Renal pelvis (tissue), 12 donors: ENCODE results near the gene ST6GAL2. TPM values are rescaled to one million over a fixed set of nuclear protein-coding genes. Genes with fewer than 3 reads are reported as not detected.

Experiments used
- DNase-seq: peaks from one replicate; pipeline ENCODE4 v3.0.0-alpha.2; 2013
- long read RNA-seq, 16 experiments: transcript quantifications; one replicate each; lab custom pipeline, GENCODE V29; 2026
- polyA plus RNA-seq, 3 donors: library from polyadenylated mRNA; unstranded; fragments of 120-200 nt; gene quantifications; one replicate each; pipeline ENCODE4 v1.2.1, GENCODE V29; 2013; ENCODE audit not compliant: insufficient read length in 3 of 3

Gene ST6GAL2
- polyA plus RNA-seq: 10 to 100 TPM; 11.5 to 18.7 (median 14.6) TPM
- long read RNA-seq, donor 1: 0 reads
- long read RNA-seq, donor 2: 0 reads
- long read RNA-seq, donor 3: 0 reads
- long read RNA-seq, donor 4: 0 reads
- long read RNA-seq, donor 5, full-length matches to known transcripts: 1 of 1 reads
- long read RNA-seq, donor 5, partial matches to known transcripts: 0 of 1 reads
- long read RNA-seq, donor 5, other reads (novel, unspliced or antisense): 0 of 1 reads
- long read RNA-seq, donor 6, full-length matches to known transcripts: 1 of 1 reads
- long read RNA-seq, donor 6, partial matches to known transcripts: 0 of 1 reads
- long read RNA-seq, donor 6, other reads (novel, unspliced or antisense): 0 of 1 reads
- long read RNA-seq, donor 7: 0 reads
- long read RNA-seq, donor 8, full-length matches to known transcripts: 3 of 3 reads
- long read RNA-seq, donor 8, partial matches to known transcripts: 0 of 3 reads
- long read RNA-seq, donor 8, other reads (novel, unspliced or antisense): 0 of 3 reads
- long read RNA-seq, donor 9, full-length matches to known transcripts: 1 of 1 reads
- long read RNA-seq, donor 9, partial matches to known transcripts: 0 of 1 reads
- long read RNA-seq, donor 9, other reads (novel, unspliced or antisense): 0 of 1 reads
- long read RNA-seq, donor 10, full-length matches to known transcripts: 1 of 1 reads
- long read RNA-seq, donor 10, partial matches to known transcripts: 0 of 1 reads
- long read RNA-seq, donor 10, other reads (novel, unspliced or antisense): 0 of 1 reads
- long read RNA-seq, donor 11: 0 reads
- long read RNA-seq, donor 12, full-length matches to known transcripts: 1 of 1 reads
- long read RNA-seq, donor 12, partial matches to known transcripts: 0 of 1 reads
- long read RNA-seq, donor 12, other reads (novel, unspliced or antisense): 0 of 1 reads
- long read RNA-seq, donor 13: 0 reads
- long read RNA-seq, donor 14: 0 reads
- long read RNA-seq, donor 15, full-length matches to known transcripts: 2 of 2 reads
- long read RNA-seq, donor 15, partial matches to known transcripts: 0 of 2 reads
- long read RNA-seq, donor 15, other reads (novel, unspliced or antisense): 0 of 2 reads
- long read RNA-seq, donor 16, full-length matches to known transcripts: 1 of 1 reads
- long read RNA-seq, donor 16, partial matches to known transcripts: 0 of 1 reads
- long read RNA-seq, donor 16, other reads (novel, unspliced or antisense): 0 of 1 reads

GRCh38 chr2:106885971-106886915, at the start of gene ST6GAL2:
TSS of gene ST6GAL2 (minus strand) at chr2:106886167. CDS start at chr2:106843977, 42,190 bp downstream.
- peak; percentile 43 for DNase-seq

GRCh38 chr2:106932644-106933043, 46.7 kb upstream of the ST6GAL2 start:
- no peak for DNase-seq

- no peak for DNase-seq
Observed at GRCh38 chr2:106931717-106932335, 45.9 kb upstream of the ST6GAL2 start.

- DNase-seq: no peak
Observed at GRCh38 chr2:106921451-106921850, 35.5 kb upstream of the ST6GAL2 start.

- no peak for DNase-seq
Observed at GRCh38 chr2:106919012-106919411, 33.0 kb upstream of the ST6GAL2 start.

GRCh38 chr2:106904242-106904641, 18.3 kb upstream of the ST6GAL2 start:
- no peak for DNase-seq

- DNase-seq: no peak
Observed at GRCh38 chr2:106899786-106900530, 14.0 kb upstream of the ST6GAL2 start.

- no peak for DNase-seq
Observed at GRCh38 chr2:106894545-106894944, 8.6 kb upstream of the ST6GAL2 start.

- no peak for DNase-seq
Observed at GRCh38 chr2:106892048-106892447, 6.1 kb upstream of the ST6GAL2 start.

- DNase-seq: no peak
Observed at GRCh38 chr2:106890606-106891005, 4.6 kb upstream of the ST6GAL2 start.

GRCh38 chr2:106886916-106887758, 1.2 kb upstream of the ST6GAL2 start:
- DNase-seq: peak; percentile 75

GRCh38 chr2:106885329-106885728, 638 bp downstream of the ST6GAL2 start:
- peak; percentile 52 for DNase-seq

- DNase-seq: no peak
Observed at GRCh38 chr2:106882673-106883072, 3.3 kb downstream of the ST6GAL2 start.

GRCh38 chr2:106878206-106878605, 7.8 kb downstream of the ST6GAL2 start:
- no peak for DNase-seq

GRCh38 chr2:106876699-106877098, 9.3 kb downstream of the ST6GAL2 start:
- DNase-seq: no peak

GRCh38 chr2:106869512-106870275, 16.3 kb downstream of the ST6GAL2 start:
- no peak for DNase-seq

- peak; percentile 48 for DNase-seq
Observed at GRCh38 chr2:106868275-106868674, 17.7 kb downstream of the ST6GAL2 start.
